ENCODE data around the gene SMCO4. TPM values are rescaled to one million over a fixed set of nuclear protein-coding genes. Genes with fewer than 3 reads are reported as not detected.
"Not testable (repeated sequence)": the region's sequence is repeated elsewhere in the genome, so short reads cannot be mapped to it uniquely, and the experiment has no call there.

Gene SMCO4
- total and polyA plus RNA-seq, 2 of the 8 experiments (the other 6 are each of a cell fraction or from before 2014, with no cell fraction given) = 33.2 to 53.9 TPM

- H2BK15ac ChIP-seq (ENCODE audit: low read length) = no peak overlapping the region
- H3K23me2 ChIP-seq (ENCODE audit: low read depth, low read length) = no peaks in the 10 kb centered on the region
- H2AK5ac ChIP-seq (ENCODE audit: low read depth, low read length) = no peak overlapping the region
- DNase-seq (ENCODE audit: low read depth in 1 of 2, low spot score in 2 of 2) = no peak
- FAIRE-seq = no peak
- CTCF ChIA-PET (ENCODE audit: partially characterized antibody) = interaction anchor here (0.6 to 1.4 kb wide), 3 partner anchors 231 to 340 kb away, joined by 3 to 5 read pairs (median 3); no protein-coding TSS in a partner anchor
- no peak overlapping the region for H2BK12ac ChIP-seq (ENCODE audit: low read depth, low read length)
- H3K9me3 ChIP-seq (ENCODE audit: insufficient read depth in 2 of 2, low read depth in 1 of 2, low read length in 1 of 2) = peaks cover 4 to 8% of the 10 kb centered on the region in 2 experiments; a peak in 1 of 4 replicates
- no peak overlapping the region for H3K18ac ChIP-seq (ENCODE audit: extremely low read depth, low read length)
- H2BK20ac ChIP-seq (ENCODE audit: low read length) = no peak overlapping the region
- H3K14ac ChIP-seq (ENCODE audit: insufficient read length) = no peak overlapping the region
- H3K23ac ChIP-seq (ENCODE audit: insufficient read length) = no peak overlapping the region
- H4K91ac ChIP-seq (replicated peaks; ENCODE audit: insufficient read length, low read length) = no peak overlapping the region
- 100% methylated on average over 1 of the region's 1 CpG; no CpG with 5 or more reads in 1 of the 2 experiments for WGBS, 2 experiments (ENCODE audit: extremely low coverage in 1 of 2, insufficient coverage in 1 of 2, insufficient read length in 1 of 2, insufficient replicate concordance in 2 of 2, low coverage in 1 of 2, low lambda C conversion rate in 2 of 2, missing lambda C conversion rate in 1 of 2)
- H3K79me1 ChIP-seq (ENCODE audit: low read depth, low read length) = no peaks in the 10 kb centered on the region
- H3K4ac ChIP-seq (replicated peaks; ENCODE audit: insufficient read length, low read depth, low read length) = no peak overlapping the region
- no peak overlapping the region for H3K9ac ChIP-seq (replicated peaks in 1 of 4; ENCODE audit: extremely low read depth in 1 of 4, low read depth in 3 of 4, low read length in 3 of 4)
- H4K5ac ChIP-seq (ENCODE audit: insufficient read length, low read depth, low read length) = no peak overlapping the region
- H3K4me3 ChIP-seq (ENCODE audit: extremely low read depth in 1 of 4, insufficient read depth in 2 of 4, low read depth in 3 of 4, low read length in 4 of 4) = no peak overlapping the region
- no peak overlapping the region for H2AFZ ChIP-seq (ENCODE audit: low read length)
- no peak overlapping the region for H3K27ac ChIP-seq (ENCODE audit: low read depth, low read length)
- no peak overlapping the region for H3K4me2 ChIP-seq (ENCODE audit: insufficient read depth in 1 of 2, low read depth in 2 of 2, low read length in 2 of 2)
- no peaks in the 10 kb centered on the region for H3K79me2 ChIP-seq (ENCODE audit: control insufficient read depth in 1 of 2, insufficient read depth in 2 of 2, low read length in 2 of 2)
- no peak overlapping the region for H3K56ac ChIP-seq (replicated peaks; ENCODE audit: insufficient read length, low read depth, low read length)
- no peaks in the 10 kb centered on the region for H3K27me3 ChIP-seq (replicated peaks in 1 of 4; ENCODE audit: control insufficient read depth in 3 of 4, extremely low read depth in 1 of 4, insufficient read depth in 3 of 4, low read length in 3 of 4)
- H4K8ac ChIP-seq (ENCODE audit: extremely low read depth, insufficient read depth, low read length) = no peak overlapping the region
- H4K20me1 ChIP-seq (replicated peaks in 1 of 2; ENCODE audit: control insufficient read depth in 1 of 2, insufficient read depth in 2 of 2, low read length in 2 of 2) = no peaks in the 10 kb centered on the region
- TF ChIP-seq FOSL1 (IDR thresholded peaks at IDR 0.05; ENCODE audit: insufficient read depth, low read depth, low read length) = no peak
- H3K4me1 ChIP-seq (replicated peaks in 1 of 4; ENCODE audit: control insufficient read depth in 3 of 4, insufficient read depth in 4 of 4, low read length in 3 of 4) = no peaks in the 10 kb centered on the region
- no peak overlapping the region for H2BK5ac ChIP-seq (ENCODE audit: low read depth, low read length)
- POLR2A ChIA-PET (ENCODE audit: partially characterized antibody) = no interaction called here
- no peak overlapping the region for H2BK120ac ChIP-seq (replicated peaks; ENCODE audit: low read depth, low read length)
- H3K36me3 ChIP-seq (ENCODE audit: control insufficient read depth in 2 of 4, insufficient read depth in 4 of 4, low read length in 3 of 4) = no peaks in the 10 kb centered on the region; a peak in 1 of 8 replicates
These were observed 34.1 kb upstream of the SMCO4 start for GRCh38 chr11:93577286-93577685.

- H3K18ac ChIP-seq (ENCODE audit: extremely low read depth, low read length); H3K23me2 ChIP-seq (ENCODE audit: low read depth, low read length); H3K4me3 ChIP-seq (ENCODE audit: extremely low read depth in 1 of 4, insufficient read depth in 2 of 4, low read depth in 3 of 4, low read length in 4 of 4); H2BK5ac ChIP-seq (ENCODE audit: low read depth, low read length); DNase-seq (ENCODE audit: low read depth in 1 of 2, low spot score in 2 of 2); H3K14ac ChIP-seq (ENCODE audit: insufficient read length); H3K36me3 ChIP-seq (ENCODE audit: control insufficient read depth in 2 of 4, insufficient read depth in 4 of 4, low read length in 3 of 4); H4K5ac ChIP-seq (ENCODE audit: insufficient read length, low read depth, low read length); H3K4me2 ChIP-seq (ENCODE audit: insufficient read depth in 1 of 2, low read depth in 2 of 2, low read length in 2 of 2); H2AK5ac ChIP-seq (ENCODE audit: low read depth, low read length); H3K4ac ChIP-seq (replicated peaks; ENCODE audit: insufficient read length, low read depth, low read length); H2AFZ ChIP-seq (ENCODE audit: low read length); H3K27ac ChIP-seq (ENCODE audit: low read depth, low read length); H3K9me3 ChIP-seq (ENCODE audit: insufficient read depth in 2 of 2, low read depth in 1 of 2, low read length in 1 of 2); FAIRE-seq; H3K9ac ChIP-seq (replicated peaks in 1 of 4; ENCODE audit: extremely low read depth in 1 of 4, low read depth in 3 of 4, low read length in 3 of 4); H2BK12ac ChIP-seq (ENCODE audit: low read depth, low read length); H4K91ac ChIP-seq (replicated peaks; ENCODE audit: insufficient read length, low read length); H2BK120ac ChIP-seq (replicated peaks; ENCODE audit: low read depth, low read length); H4K8ac ChIP-seq (ENCODE audit: extremely low read depth, insufficient read depth, low read length); H2BK20ac ChIP-seq (ENCODE audit: low read length); H2BK15ac ChIP-seq (ENCODE audit: low read length); H3K79me1 ChIP-seq (ENCODE audit: low read depth, low read length); H3K23ac ChIP-seq (ENCODE audit: insufficient read length); H3K56ac ChIP-seq (replicated peaks; ENCODE audit: insufficient read length, low read depth, low read length); POLR2A ChIA-PET (ENCODE audit: partially characterized antibody); H3K4me1 ChIP-seq (replicated peaks in 1 of 4; ENCODE audit: control insufficient read depth in 3 of 4, insufficient read depth in 4 of 4, low read length in 3 of 4); H3K27me3 ChIP-seq (replicated peaks in 1 of 4; ENCODE audit: control insufficient read depth in 3 of 4, extremely low read depth in 1 of 4, insufficient read depth in 3 of 4, low read length in 3 of 4); H4K20me1 ChIP-seq (replicated peaks in 1 of 2; ENCODE audit: control insufficient read depth in 1 of 2, insufficient read depth in 2 of 2, low read length in 2 of 2); H3K79me2 ChIP-seq (ENCODE audit: control insufficient read depth in 1 of 2, insufficient read depth in 2 of 2, low read length in 2 of 2): not testable (repeated sequence)
- CTCF ChIA-PET (ENCODE audit: partially characterized antibody) = interaction anchor here (0.6 to 1.4 kb wide), 3 partner anchors 232 to 340 kb away, joined by 3 to 5 read pairs (median 3); no protein-coding TSS in a partner anchor
- 98% methylated on average over 4 of the region's 4 CpGs; no CpG with 5 or more reads in 1 of the 2 experiments for WGBS, 2 experiments (ENCODE audit: extremely low coverage in 1 of 2, insufficient coverage in 1 of 2, insufficient read length in 1 of 2, insufficient replicate concordance in 2 of 2, low coverage in 1 of 2, low lambda C conversion rate in 2 of 2, missing lambda C conversion rate in 1 of 2)
These were observed 33.7 kb upstream of the SMCO4 start for GRCh38 chr11:93576870-93577269.
